ENCODE measurements around the gene PKHD1.
A peak's percentile ranks its signal among the peaks of the same experiment; 100 is the strongest.

Gene PKHD1

GRCh38 chr6:51968265-51968664, 119.1 kb downstream of the PKHD1 start:
- DNase-seq (ENCODE audit: extremely low read depth, low read depth) = no peak
- TF ChIP-seq CTCF (IDR thresholded peaks at IDR 0.05; ENCODE audit: low read depth, low read length) = no peak

GRCh38 chr6:51965222-51965801, 122.1 kb downstream of the PKHD1 start:
- no peak for TF ChIP-seq CTCF (IDR thresholded peaks at IDR 0.05; ENCODE audit: low read depth, low read length)
- DNase-seq (ENCODE audit: extremely low read depth, low read depth) = no peak

- DNase-seq (ENCODE audit: extremely low read depth, low read depth) = no peak
- no peak for TF ChIP-seq CTCF (IDR thresholded peaks at IDR 0.05; ENCODE audit: low read depth, low read length)
Observed at GRCh38 chr6:51963980-51964379, 123.4 kb downstream of the PKHD1 start.

GRCh38 chr6:51962354-51962753, 125.1 kb downstream of the PKHD1 start:
- DNase-seq (ENCODE audit: extremely low read depth, low read depth) = no peak
- TF ChIP-seq CTCF (IDR thresholded peaks at IDR 0.05; ENCODE audit: low read depth, low read length) = no peak

- DNase-seq (ENCODE audit: extremely low read depth, low read depth) = no peak
- no peak for TF ChIP-seq CTCF (IDR thresholded peaks at IDR 0.05; ENCODE audit: low read depth, low read length)
Observed at GRCh38 chr6:51960419-51960818, 127.0 kb downstream of the PKHD1 start.

- peak; percentile 11 for DNase-seq (ENCODE audit: extremely low read depth, low read depth)
- peak; percentile 83 for TF ChIP-seq CTCF (IDR thresholded peaks at IDR 0.05; ENCODE audit: low read depth, low read length)
Observed at GRCh38 chr6:51959744-51960383, 127.5 kb downstream of the PKHD1 start.

- TF ChIP-seq CTCF (IDR thresholded peaks at IDR 0.05; ENCODE audit: low read depth, low read length) = no peak
- no peak for DNase-seq (ENCODE audit: extremely low read depth, low read depth)
Observed at GRCh38 chr6:51954681-51955080, 132.7 kb downstream of the PKHD1 start.

All from AG09319 (cell line).